SK-N-SH (cell line): Measurements from ENCODE around the gene ALDH3A1. TPM values are rescaled to one million over a fixed set of nuclear protein-coding genes. Genes with fewer than 3 reads are reported as not detected.

Source experiments
- CTCF ChIA-PET: fragments of 300-600, 350-600 bp; formaldehyde crosslinking; extraction: SDS; loops from one replicate; lab custom pipeline; 2021; lab: Yijun Ruan, JAX
- POLR2A ChIA-PET: fragments of 350-600 bp; sonication (Branson Sonifier 250); formaldehyde crosslinking; extraction: SDS; loops from one replicate; lab custom pipeline; 2020; ENCODE audit warnings: antibody characterized with exemption, inconsistent platforms; lab: Yijun Ruan, JAX
- DNase-seq: peaks from one replicate; pipeline ENCODE4 v3.0.0; 2012
- H2AFZ ChIP-seq: fragments of 200-600 bp; sonication (generic); 2 replicates; pipeline ENCODE4 v1.8.1; 2016; ENCODE audit warnings: antibody characterized with exemption, mild to moderate bottlenecking, low read depth
- H3F3A ChIP-seq: fragments of 200-600 bp; sonication (generic); replicated peaks from 2 replicates; pipeline ENCODE3; 2016; ENCODE audit warnings: antibody characterized with exemption, mild to moderate bottlenecking; ENCODE audit not compliant: insufficient read depth
- H3K27ac ChIP-seq, 2 experiments: fragments of 200-500 bp in 1 of 2; fragments of 200-600 bp in 1 of 2; sonication (Bioruptor generic) in 1 of 2; sonication (generic), shearing (Covaris generic) in 1 of 2; 2 replicates each; pipeline versions ENCODE4 v1.5.1 to v1.6.1; 2014 to 2016; ENCODE audit warnings: low read depth in 2 of 2, inconsistent platforms in 1 of 2, low read length in 1 of 2, mild to moderate bottlenecking in 1 of 2, mixed read lengths in 1 of 2
- H3K27me3 ChIP-seq: fragments of 200-600 bp; sonication (generic), shearing (Covaris generic); 2 replicates; pipeline ENCODE4 v1.6.1; 2016; ENCODE audit warnings: mixed run types; ENCODE audit not compliant: insufficient read depth
- H3K36me3 ChIP-seq, 2 experiments: fragments of 200-500 bp in 1 of 2; fragments of 200-600 bp in 1 of 2; sonication (Bioruptor generic) in 1 of 2; sonication (generic) in 1 of 2; replicated peaks in 1 of 2; 2 replicates each; pipeline versions ENCODE3 to v1.5.1; 2014 to 2016; ENCODE audit warnings: low read length in 1 of 2, mild to moderate bottlenecking in 1 of 2; ENCODE audit not compliant: insufficient read depth in 2 of 2, control insufficient read depth in 1 of 2
- H3K4me1 ChIP-seq, 2 experiments: fragments of 200-500 bp in 1 of 2; fragments of 200-600 bp in 1 of 2; sonication (Bioruptor generic) in 1 of 2; sonication (generic), shearing (Covaris generic) in 1 of 2; 2 replicates each; pipeline versions ENCODE4 v1.5.1 to v1.6.1; 2014 to 2016; ENCODE audit warnings: low read depth in 1 of 2, low read length in 1 of 2, mixed run types in 1 of 2; ENCODE audit not compliant: insufficient read depth in 2 of 2, control insufficient read depth in 1 of 2
- H3K4me2 ChIP-seq: fragments of 200-600 bp; sonication (generic), shearing (Covaris generic); 2 replicates; pipeline ENCODE4 v1.6.1; 2017; ENCODE audit warnings: mixed run types
- H3K4me3 ChIP-seq, 2 experiments: fragments of 200-500 bp in 1 of 2; fragments of 200-600 bp in 1 of 2; sonication (Bioruptor generic) in 1 of 2; sonication (generic), shearing (Covaris generic) in 1 of 2; 2 replicates each; pipeline versions ENCODE4 v1.5.1 to v1.8.1; 2014 to 2016; ENCODE audit warnings: low read depth in 2 of 2, inconsistent platforms in 1 of 2, low read length in 1 of 2, mild to moderate bottlenecking in 1 of 2, mixed read lengths in 1 of 2, moderate library complexity in 1 of 2
- H3K79me2 ChIP-seq: fragments of 200-600 bp; sonication (generic); 2 replicates; pipeline ENCODE4 v1.8.1; 2017; ENCODE audit warnings: mild to moderate bottlenecking; ENCODE audit not compliant: insufficient read depth
- H3K9ac ChIP-seq: fragments of 200-600 bp; sonication (generic); 2 replicates; pipeline ENCODE4 v1.6.1; 2017; ENCODE audit warnings: mixed run types
- H3K9me2 ChIP-seq: fragments of 200-600 bp; sonication (generic); 2 replicates; pipeline ENCODE4 v1.6.1; 2017; ENCODE audit warnings: mixed run types
- H3K9me3 ChIP-seq: fragments of 200-600 bp; sonication (generic); 2 replicates; pipeline ENCODE4 v1.6.1; 2017; ENCODE audit warnings: mixed run types, mild to moderate bottlenecking, moderate library complexity
- H4K20me1 ChIP-seq: fragments of 200-600 bp; sonication (generic); 2 replicates; pipeline ENCODE4 v1.6.1; 2017; ENCODE audit warnings: mild to moderate bottlenecking, mixed run types; ENCODE audit not compliant: insufficient read depth
- CHD2 ChIP-seq: fragments of 150-350 bp; IDR thresholded peaks from 2 replicates; pipeline ENCODE4 v1.6.1; 2018; ENCODE audit warnings: low read length; ENCODE audit not compliant: partially characterized antibody
- CTCF ChIP-seq: fragments of 200-600 bp; sonication (generic); IDR thresholded peaks from 2 replicates; pipeline ENCODE4 v1.6.1; 2017; ENCODE audit warnings: antibody characterized with exemption, mild to moderate bottlenecking, moderate library complexity
- EP300 ChIP-seq, 2 experiments: IDR thresholded peaks; 2 replicates each; pipeline versions ENCODE4 v1.4.0 to v1.6.1; 2012; ENCODE audit warnings: borderline replicate concordance in 1 of 2, low read depth in 1 of 2, low read length in 1 of 2
- FOSL2 ChIP-seq: IDR thresholded peaks from 2 replicates; pipeline ENCODE4 v1.4.0; 2012; ENCODE audit warnings: low read depth, mild to moderate bottlenecking, moderate library complexity, borderline replicate concordance
- FOXM1 ChIP-seq: IDR thresholded peaks from 2 replicates; pipeline ENCODE4 v1.4.0; 2012; ENCODE audit warnings: low read depth, mild to moderate bottlenecking
- GATA2 ChIP-seq: sonication (generic); formaldehyde crosslinking; IDR thresholded peaks from 2 replicates; pipeline ENCODE4 v1.5.0; 2020; ENCODE audit warnings: mild to moderate bottlenecking, missing genetic modification reagents
- IRF3 ChIP-seq: fragments of 150-350 bp; IDR thresholded peaks from 2 replicates; pipeline ENCODE4 v1.6.1; 2016; ENCODE audit warnings: mild to moderate bottlenecking, low read depth, low read length
- JUND ChIP-seq: IDR thresholded peaks from 2 replicates; pipeline ENCODE4 v1.4.0; 2012
- MEF2A ChIP-seq: IDR thresholded peaks from 2 replicates; pipeline ENCODE4 v1.4.0; 2012; ENCODE audit warnings: low read depth, borderline replicate concordance
- NFIC ChIP-seq: IDR thresholded peaks from 2 replicates; pipeline ENCODE4 v1.4.0; 2012; ENCODE audit warnings: borderline replicate concordance
- NRF1 ChIP-seq: IDR thresholded peaks from 2 replicates; pipeline ENCODE4 v1.6.1; 2012; ENCODE audit warnings: low read depth, mild to moderate bottlenecking, low read length
- PBX3 ChIP-seq: IDR thresholded peaks from 2 replicates; pipeline ENCODE4; 2012
- POLR2AphosphoS5 ChIP-seq: IDR thresholded peaks from 2 replicates; pipeline ENCODE4 v1.6.1; 2012; ENCODE audit warnings: low read depth, low read length
- RCOR1 ChIP-seq: fragments of 150-350 bp; IDR thresholded peaks from 2 replicates; pipeline ENCODE4 v1.6.1; 2017; ENCODE audit warnings: antibody characterized with exemption, low read length
- REST ChIP-seq: IDR thresholded peaks from 2 replicates; pipeline ENCODE4 v1.6.1; 2012; ENCODE audit warnings: mild to moderate bottlenecking, low read depth, low read length, moderate library complexity
- SMC3 ChIP-seq: IDR thresholded peaks from 2 replicates; pipeline ENCODE4 v1.6.1; 2012; ENCODE audit warnings: low read depth, low read length, improper control_type of control experiment
- TAF1 ChIP-seq: IDR thresholded peaks from 2 replicates; pipeline ENCODE4 v1.6.1; 2012; ENCODE audit warnings: low read depth, mild to moderate bottlenecking, low read length, moderate library complexity, borderline replicate concordance
- TCF12 ChIP-seq: IDR thresholded peaks from 2 replicates; pipeline ENCODE4 v1.4.0; 2012
- YY1 ChIP-seq: IDR thresholded peaks from 2 replicates; pipeline ENCODE4 v1.4.0; 2012; ENCODE audit warnings: low read depth, mild to moderate bottlenecking
- ZBTB33 ChIP-seq: IDR thresholded peaks from 2 replicates; pipeline ENCODE4 v1.4.0; 2012; ENCODE audit warnings: low read depth, borderline replicate concordance
- WGBS: methylation state at CpG from one replicate; pipeline ENCODE4 v1.1.6; 2017; ENCODE audit warnings: low lambda C conversion rate; 5-methylcytosine and 5-hydroxymethylcytosine counted together
- polyA plus RNA-seq, 3 experiments: library from polyadenylated mRNA; depleted of rRNA; stranded (reverse); fragments of >200 nt; gene quantifications; 2 replicates each; pipeline ENCODE4 v1.2.3, GENCODE V29; 2012

The ALDH3A1 gene
- polyA plus RNA-seq, 1 of the 3 experiments (the other 2 are of a cell fraction) = 0.79 TPM

GRCh38 chr17:19746517-19746916, 1.6 kb downstream of the ALDH3A1 start:
- DNase-seq = no peak
- Histone ChIP-seq H3K27me3 (no peaks in the 10 kb centered on the region), H3K9me3 (no peaks in the 10 kb centered on the region), H3K4me2 (no peak overlapping the region), H3K79me2 (no peaks in the 10 kb centered on the region), H3F3A (no peaks in the 10 kb centered on the region), H3K9me2 (no peaks in the 10 kb centered on the region), H2AFZ (no peak overlapping the region), H4K20me1 (no peaks in the 10 kb centered on the region), H3K27ac (no peak overlapping the region), H3K4me3 (no peak overlapping the region), H3K9ac (no peak overlapping the region), H3K36me3 (no peaks in the 10 kb centered on the region), H3K4me1 (peaks cover 0 to 6% of the 10 kb centered on the region in 2 experiments; a peak in 1 of 4 replicates)
- ChIA-PET POLR2A (no interaction called here), CTCF (interaction anchor here (0.6 to 2.8 kb wide), 4 partner anchors 10 to 231 kb away, joined by 3 to 9 read pairs (median 4); no protein-coding TSS in a partner anchor)
- 83% methylated on average over 20 of the region's 20 CpGs for WGBS
- TF ChIP-seq NFIC = no peak
- TF ChIP-seq CTCF = no peak
- no peak for TF ChIP-seq MEF2A
- no peak for TF ChIP-seq TAF1
- TF ChIP-seq YY1 = no peak
- TF ChIP-seq POLR2AphosphoS5 = no peak
- no peak for TF ChIP-seq PBX3
- TF ChIP-seq NRF1 = no peak
- no peak for TF ChIP-seq SMC3
- no peak for TF ChIP-seq CHD2
- no peak for TF ChIP-seq EP300 (IDR thresholded peaks at IDR 0.05; ENCODE audit: borderline replicate concordance in 1 of 2, low read depth in 1 of 2, low read length in 1 of 2)
- no peak for TF ChIP-seq ZBTB33
- no peak for TF ChIP-seq RCOR1
- TF ChIP-seq REST = no peak
- no peak for TF ChIP-seq IRF3
- no peak for TF ChIP-seq GATA2 (CRISPR knock-in tag)
- TF ChIP-seq FOXM1 = no peak
- TF ChIP-seq TCF12 = no peak
- no peak for TF ChIP-seq FOSL2
- TF ChIP-seq JUND = no peak
